DND-41 (cell line): ENCODE data around the gene TMEM163.

ENCODE experiments used
- ATAC-seq: fragments of 200-7000 bp; cut with Tn5 transposase; 3 replicates; pipeline ENCODE4 v1.9.1; 2021; ENCODE audit warnings: low read depth; ENCODE audit not compliant: insufficient read depth
- DNase-seq: peaks from one replicate; pipeline ENCODE4 v3.0.0-alpha.2; 2020
- H2AFZ ChIP-seq: 2 replicates; pipeline ENCODE4 v1.6.0; 2012; ENCODE audit warnings: low read depth, low read length
- H3K27ac ChIP-seq: 2 replicates; pipeline ENCODE4 v1.5.1; 2012; ENCODE audit warnings: low read length, inconsistent platforms
- H3K27me3 ChIP-seq: fragments of 200-600 bp; sonication (generic); 2 replicates; pipeline ENCODE4 v1.6.0; 2012; ENCODE audit warnings: low read length, mild to moderate bottlenecking, inconsistent platforms; ENCODE audit not compliant: insufficient read depth, poor library complexity
- H3K36me3 ChIP-seq: 2 replicates; pipeline ENCODE4 v1.5.1; 2012; ENCODE audit warnings: low read length, inconsistent platforms; ENCODE audit not compliant: insufficient read depth
- H3K4me1 ChIP-seq: 2 replicates; pipeline ENCODE4 v1.5.1; 2012; ENCODE audit warnings: mild to moderate bottlenecking, low read length; ENCODE audit not compliant: insufficient read depth
- H3K4me2 ChIP-seq: 2 replicates; pipeline ENCODE4 v1.6.0; 2012; ENCODE audit warnings: mild to moderate bottlenecking, moderate library complexity, low read length, inconsistent platforms; ENCODE audit not compliant: insufficient read depth
- H3K4me3 ChIP-seq, 2 experiments: fragments of 200-600 bp in 1 of 2; shearing (Covaris generic) in 1 of 2; 2 replicates each; pipeline ENCODE4 v1.5.1; 2012 to 2016; ENCODE audit warnings: inconsistent platforms in 2 of 2, low read length in 2 of 2, mild to moderate bottlenecking in 2 of 2, low read depth in 1 of 2, moderate library complexity in 1 of 2
- H3K79me2 ChIP-seq: 2 replicates; pipeline ENCODE4 v1.6.0; 2012; ENCODE audit warnings: low read length, inconsistent platforms; ENCODE audit not compliant: insufficient read depth
- H3K9ac ChIP-seq: 2 replicates; pipeline ENCODE4 v1.6.0; 2012; ENCODE audit warnings: low read depth, mild to moderate bottlenecking, inconsistent platforms, low read length, moderate library complexity
- H3K9me3 ChIP-seq: 2 replicates; pipeline ENCODE4 v1.5.1; 2012; ENCODE audit warnings: low read length, moderate library complexity, mild to moderate bottlenecking, inconsistent platforms; ENCODE audit not compliant: insufficient read depth, severe bottlenecking
- H4K20me1 ChIP-seq: 2 replicates; pipeline ENCODE4 v1.6.0; 2012; ENCODE audit warnings: low read length; ENCODE audit not compliant: insufficient read depth
- CTCF ChIP-seq: IDR thresholded peaks from 2 replicates; pipeline ENCODE4 v1.5.1; 2012; ENCODE audit warnings: borderline replicate concordance, low read length, moderate library complexity, mild to moderate bottlenecking; ENCODE audit not compliant: poor library complexity, severe bottlenecking; ENCODE audit errors: extremely low read depth
- EZH2 ChIP-seq: IDR thresholded peaks from 3 replicates; pipeline ENCODE4 v1.6.1; 2012; ENCODE audit warnings: borderline replicate concordance, low read depth, mild to moderate bottlenecking, moderate library complexity, low read length, inconsistent platforms; ENCODE audit not compliant: severe bottlenecking

The TMEM163 gene

DNA sequence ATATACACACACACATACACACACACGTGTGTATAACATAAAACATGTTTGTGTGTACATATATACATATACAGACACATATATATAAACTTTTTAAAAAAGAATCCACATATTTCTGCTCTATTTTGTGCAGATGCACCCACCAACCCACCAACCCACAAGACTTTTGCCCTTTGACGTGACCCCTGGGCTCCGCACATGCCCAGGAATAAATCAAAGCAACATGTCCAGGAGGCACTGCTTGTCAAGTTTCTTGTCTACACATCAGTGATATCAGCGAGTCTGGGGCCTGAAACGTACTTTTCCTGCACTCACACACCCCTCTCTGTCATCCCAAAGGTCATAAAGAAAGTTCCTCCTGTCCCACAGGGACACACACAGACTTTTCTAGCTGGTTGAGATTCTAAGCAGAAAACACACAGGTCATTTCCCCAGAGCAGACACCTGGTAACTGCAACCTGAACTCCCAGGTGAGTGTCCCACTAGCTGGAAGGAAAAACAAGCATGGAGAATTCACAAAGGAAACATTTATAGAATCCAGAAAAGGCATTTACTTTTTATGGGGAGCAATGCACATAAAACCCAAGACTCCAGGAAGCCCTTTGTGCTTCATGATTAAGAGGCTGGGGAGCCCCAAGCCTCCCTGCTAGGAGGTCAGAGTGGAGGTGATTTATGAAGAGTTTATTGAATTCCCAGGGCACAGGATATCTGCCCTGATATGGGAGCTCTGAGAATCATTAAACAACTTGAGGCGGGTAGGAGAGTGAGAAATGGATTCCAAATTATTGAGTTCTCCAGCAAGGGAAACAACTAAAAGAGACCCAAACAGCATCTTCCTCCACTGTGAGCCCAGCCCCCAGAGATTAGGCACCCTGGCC lies 253.3 kb downstream of the TMEM163 start:
- no peak for DNase-seq

DNA sequence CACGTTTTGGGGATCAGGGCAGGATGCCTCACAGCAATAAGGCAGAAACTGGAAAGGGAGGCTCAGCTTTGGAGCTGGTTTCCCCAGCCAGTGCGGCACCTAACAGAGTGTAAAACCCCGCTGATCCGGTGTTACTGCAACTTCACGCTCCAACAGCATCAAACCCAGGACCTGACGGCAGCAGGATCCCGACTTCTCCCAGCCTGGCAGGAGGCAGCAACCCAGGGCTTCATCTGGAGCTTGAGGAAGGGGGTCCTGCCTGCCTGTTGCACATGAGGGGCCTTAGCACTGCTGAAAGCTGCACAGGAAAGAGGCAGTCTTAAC lies 255.1 kb downstream of the TMEM163 start:
- H3K4me3 ChIP-seq = no peak overlapping the region

More for the DNA sequence above, 253.3 kb downstream of the TMEM163 start:
- H3K79me2 ChIP-seq = no peaks in the 10 kb centered on the region
- H4K20me1 ChIP-seq = no peaks in the 10 kb centered on the region
- no peak overlapping the region for H2AFZ ChIP-seq
- no peak for TF ChIP-seq EZH2
- TF ChIP-seq CTCF = no peak
- H3K36me3 ChIP-seq = no peaks in the 10 kb centered on the region
- H3K4me1 ChIP-seq = peaks cover 22% of the 10 kb centered on the region
- no peak overlapping the region for H3K4me3 ChIP-seq
- no peak overlapping the region for H3K27ac ChIP-seq
- ATAC-seq = no peak
- H3K4me2 ChIP-seq = no peak overlapping the region
- no peaks in the 10 kb centered on the region for H3K27me3 ChIP-seq
- H3K9me3 ChIP-seq = no peaks in the 10 kb centered on the region
- no peak overlapping the region for H3K9ac ChIP-seq

DNA sequence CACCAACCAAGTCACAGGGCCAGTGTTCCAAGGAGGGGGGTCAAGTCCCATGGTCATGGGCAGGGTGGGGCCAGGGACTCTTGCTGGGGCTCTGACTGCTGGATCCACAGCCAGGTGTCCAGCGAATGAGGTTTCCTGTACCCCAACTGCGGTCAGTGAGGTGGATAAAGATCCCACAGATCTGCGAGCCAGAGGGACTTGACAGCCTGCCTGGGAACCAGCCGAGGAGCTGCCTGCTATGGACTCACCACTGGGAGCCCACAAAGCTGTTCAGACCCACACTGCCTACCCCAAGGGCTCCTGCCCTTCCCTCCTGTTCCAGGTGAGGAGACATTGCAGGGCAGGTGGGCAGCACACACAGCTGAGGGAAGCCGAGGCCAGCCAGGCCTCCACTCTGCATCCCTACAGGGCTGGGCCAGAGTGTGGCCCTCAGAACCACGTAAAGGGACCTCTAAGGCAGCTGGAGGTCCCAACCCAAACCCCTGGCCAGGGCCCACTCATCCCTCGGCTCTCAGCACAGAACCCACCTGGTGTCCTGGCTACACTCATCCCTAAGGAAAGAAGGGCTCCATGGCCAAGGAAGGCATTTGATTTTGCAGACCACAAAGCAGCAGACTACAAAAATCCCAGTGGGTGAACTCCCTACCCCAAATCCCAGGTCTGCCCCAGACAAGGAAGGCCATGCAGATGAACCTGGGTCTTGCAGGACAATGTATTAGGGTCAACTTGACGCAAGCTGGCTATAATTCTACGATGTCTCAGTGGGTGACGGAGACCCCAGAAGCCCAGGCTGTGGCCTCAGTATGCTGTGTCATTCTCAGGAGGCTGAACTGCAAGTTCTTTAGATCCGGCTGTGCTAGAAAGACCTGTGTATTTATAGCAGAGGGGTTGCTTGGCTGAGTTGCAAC lies 255.8 kb downstream of the TMEM163 start:
- no peaks in the 10 kb centered on the region for H3K27me3 ChIP-seq
- no peaks in the 10 kb centered on the region for H3K79me2 ChIP-seq
- H4K20me1 ChIP-seq = no peaks in the 10 kb centered on the region
- no peak overlapping the region for H3K4me3 ChIP-seq
- ATAC-seq = no peak
- no peak overlapping the region for H3K9ac ChIP-seq
- no peak for DNase-seq
- H3K27ac ChIP-seq = no peak overlapping the region
- no peaks in the 10 kb centered on the region for H3K36me3 ChIP-seq
- TF ChIP-seq CTCF = no peak
- no peak for TF ChIP-seq EZH2
- peaks cover 9% of the 10 kb centered on the region for H3K4me1 ChIP-seq
- no peak overlapping the region for H2AFZ ChIP-seq
- H3K9me3 ChIP-seq = no peaks in the 10 kb centered on the region
- no peak overlapping the region for H3K4me2 ChIP-seq

More for the DNA sequence above, 255.1 kb downstream of the TMEM163 start:
- H3K27me3 ChIP-seq = no peaks in the 10 kb centered on the region
- H3K4me2 ChIP-seq = no peak overlapping the region
- H3K36me3 ChIP-seq = no peaks in the 10 kb centered on the region
- no peaks in the 10 kb centered on the region for H3K9me3 ChIP-seq
- no peak overlapping the region for H3K27ac ChIP-seq
- DNase-seq (no peak), ATAC-seq (no peak)
- TF ChIP-seq EZH2 (no peak), CTCF (no peak)
- H3K79me2 ChIP-seq = no peaks in the 10 kb centered on the region
- H4K20me1 ChIP-seq = no peaks in the 10 kb centered on the region
- peaks cover 15% of the 10 kb centered on the region for H3K4me1 ChIP-seq
- H2AFZ ChIP-seq = no peak overlapping the region
- H3K9ac ChIP-seq = no peak overlapping the region
